Activated naive CD8-positive, alpha-beta T cell treated with anti-CD3 and anti-CD28 coated beads, Interleukin-2, amount 50 U/mL, for 16 hours (primary cell): ENCODE data around the gene RAD18.

Source experiments
- DNase-seq: peaks from one replicate; pipeline ENCODE4 v3.0.0-alpha.2; 2020; ENCODE audit warnings: low read depth, low spot score

The RAD18 gene

GRCh38 chr3:8966150-8966819 lies 3.0 kb upstream of the RAD18 start:
- no peak for DNase-seq

GRCh38 chr3:8964436-8965370 lies 1.4 kb upstream of the RAD18 start:
- no peak for DNase-seq

- DNase-seq: no peak
Observed at GRCh38 chr3:8962226-8962861, 928 bp downstream of the RAD18 start.

DNA sequence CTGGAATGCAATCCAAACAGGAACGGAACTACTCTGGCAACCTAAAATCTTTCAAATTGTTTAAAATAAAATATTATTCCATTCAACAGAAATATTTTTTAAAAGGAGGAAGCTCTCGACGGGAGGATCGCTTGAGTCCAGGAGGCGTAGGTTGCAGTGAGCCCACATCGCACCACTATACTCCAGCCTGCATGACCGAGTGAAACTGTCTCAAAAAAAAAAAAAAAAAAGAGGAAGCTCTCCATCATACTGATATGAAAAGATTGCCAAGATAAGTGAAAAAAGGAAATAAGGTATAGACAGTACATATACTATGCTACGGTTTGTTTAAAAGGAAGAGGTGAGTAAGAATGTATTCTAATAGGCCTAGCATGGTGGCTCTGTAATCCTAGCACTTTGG lies 3.6 kb downstream of the RAD18 start:
- DNase-seq: no peak

DNA sequence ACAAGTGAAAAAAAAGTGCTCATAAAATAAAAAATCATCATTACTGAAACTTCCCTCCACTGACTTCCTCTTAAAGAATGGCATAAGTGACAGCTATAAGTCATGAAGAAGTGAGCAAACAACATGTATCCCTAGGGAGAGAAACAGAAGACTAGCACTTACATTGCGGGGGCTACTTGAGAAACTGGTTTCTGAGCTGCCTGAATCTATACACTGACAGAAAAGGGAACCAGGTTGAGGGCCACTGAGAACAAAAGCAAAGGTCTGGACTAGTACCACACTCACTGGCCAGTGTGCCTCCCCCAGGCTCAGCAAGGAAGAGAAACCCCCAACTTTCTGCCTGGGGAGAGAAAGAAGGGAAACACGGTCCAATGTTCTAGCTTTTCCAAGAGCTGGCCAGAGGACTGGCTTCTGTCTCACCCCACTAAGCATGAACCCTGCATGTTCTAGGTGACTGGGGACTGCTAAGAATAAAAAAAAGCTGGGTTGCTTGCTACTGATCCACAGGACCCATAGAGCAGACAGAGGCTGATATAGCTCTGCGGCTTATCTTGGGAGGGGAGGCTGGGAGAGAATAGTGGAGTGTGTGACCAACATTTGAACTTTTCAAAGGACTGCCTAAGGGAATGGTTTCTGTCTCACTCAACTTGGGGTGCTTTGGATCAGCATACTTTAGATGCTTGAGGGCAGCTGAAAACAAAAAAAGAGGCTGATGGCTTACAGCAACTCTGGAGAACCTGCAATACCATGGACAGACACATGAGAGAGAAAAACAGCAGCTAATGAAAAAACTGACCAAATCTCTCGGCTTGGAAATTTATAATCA lies 8.1 kb downstream of the RAD18 start:
- DNase-seq: no peak

GRCh38 chr3:8953313-8953712 lies 10.0 kb downstream of the RAD18 start:
- DNase-seq: no peak

- no peak for DNase-seq
Observed at GRCh38 chr3:8952130-8952529, 11.1 kb downstream of the RAD18 start.

DNA sequence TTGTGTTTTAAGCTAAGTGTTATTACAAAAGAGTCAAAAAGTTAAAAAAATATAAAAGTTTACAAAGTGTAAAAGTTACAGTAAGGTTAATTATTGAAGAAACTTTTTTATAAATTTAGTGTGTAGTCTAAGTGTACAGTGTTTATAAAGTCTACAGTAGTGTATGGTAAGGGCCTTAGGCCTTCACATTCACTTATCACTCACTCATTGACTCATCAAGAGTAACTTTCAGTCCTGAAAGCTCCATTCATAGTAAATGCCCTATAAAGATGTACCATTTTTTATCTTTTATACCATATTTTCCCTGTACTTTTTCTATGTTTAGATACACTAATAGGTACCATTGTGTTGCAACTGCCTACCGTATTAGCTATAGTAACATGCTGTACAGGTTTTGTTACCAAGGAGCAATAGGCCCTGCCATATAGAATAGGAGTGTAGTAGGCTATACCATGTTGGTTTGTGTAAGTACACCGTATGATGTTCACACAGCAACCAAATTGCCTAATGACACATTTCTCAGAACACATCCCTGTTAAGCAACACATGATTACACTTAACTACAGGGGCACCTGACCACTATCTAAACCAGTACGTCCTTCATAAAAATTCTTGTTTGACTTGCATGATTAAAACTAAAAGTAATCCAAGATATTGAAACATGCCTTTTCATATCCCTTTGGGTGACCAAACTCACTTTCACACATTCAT lies 17.2 kb downstream of the RAD18 start:
- DNase-seq: no peak

DNA sequence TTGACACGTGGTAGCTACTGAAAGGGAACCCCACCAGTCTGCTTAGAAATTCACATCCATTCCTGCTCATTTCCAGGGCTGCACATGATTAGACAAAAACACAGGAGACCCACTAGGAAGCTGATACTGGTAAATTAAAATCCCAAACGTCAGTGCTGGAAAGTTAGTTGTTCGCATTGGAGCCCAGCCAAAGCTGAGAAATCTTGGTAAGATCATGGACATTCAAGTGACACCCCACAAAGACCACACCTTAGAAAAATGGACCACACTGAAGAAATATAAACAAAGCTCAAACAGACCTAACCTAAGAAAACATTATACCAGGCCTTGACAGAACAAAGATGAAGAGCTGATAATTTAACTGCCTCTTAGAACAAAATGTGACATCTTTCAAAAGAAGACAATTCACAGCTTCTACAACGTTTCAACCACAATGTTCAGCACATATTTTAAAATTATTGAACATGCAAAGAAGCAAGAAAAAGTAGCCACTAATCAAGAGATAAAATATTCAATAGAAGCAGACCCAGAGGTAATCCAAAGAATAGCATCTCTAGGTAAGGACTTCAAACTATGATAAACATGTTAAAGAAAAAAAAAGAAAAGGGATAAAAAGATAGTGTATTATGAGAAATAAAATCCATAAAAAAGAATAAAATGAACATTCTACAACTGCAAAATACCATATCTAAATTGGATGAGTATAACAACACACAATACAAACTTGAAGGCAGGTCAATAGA lies 20.4 kb downstream of the RAD18 start:
- no peak for DNase-seq

DNA sequence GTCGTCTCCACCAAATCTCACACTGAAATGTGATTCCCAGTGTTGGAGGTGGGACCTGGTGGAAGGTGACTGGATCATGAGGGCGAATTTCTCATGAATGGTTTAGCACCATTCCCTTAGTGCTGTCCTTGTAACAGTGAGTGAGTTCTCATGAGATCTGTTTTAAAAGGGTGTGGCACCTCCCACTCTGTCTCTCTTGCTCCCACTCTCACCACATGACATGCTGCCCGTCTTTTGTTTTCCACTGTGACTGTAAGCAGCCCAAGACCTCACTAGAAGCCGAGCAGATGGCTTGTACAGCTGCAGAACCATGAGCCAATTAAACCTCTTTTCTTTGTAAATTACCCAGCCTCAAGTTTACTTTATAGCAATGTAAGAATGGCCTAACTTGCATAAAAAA lies 21.2 kb downstream of the RAD18 start:
- DNase-seq: no peak

- DNase-seq: no peak
Observed at GRCh38 chr3:8938021-8938420, 25.3 kb downstream of the RAD18 start.

DNA sequence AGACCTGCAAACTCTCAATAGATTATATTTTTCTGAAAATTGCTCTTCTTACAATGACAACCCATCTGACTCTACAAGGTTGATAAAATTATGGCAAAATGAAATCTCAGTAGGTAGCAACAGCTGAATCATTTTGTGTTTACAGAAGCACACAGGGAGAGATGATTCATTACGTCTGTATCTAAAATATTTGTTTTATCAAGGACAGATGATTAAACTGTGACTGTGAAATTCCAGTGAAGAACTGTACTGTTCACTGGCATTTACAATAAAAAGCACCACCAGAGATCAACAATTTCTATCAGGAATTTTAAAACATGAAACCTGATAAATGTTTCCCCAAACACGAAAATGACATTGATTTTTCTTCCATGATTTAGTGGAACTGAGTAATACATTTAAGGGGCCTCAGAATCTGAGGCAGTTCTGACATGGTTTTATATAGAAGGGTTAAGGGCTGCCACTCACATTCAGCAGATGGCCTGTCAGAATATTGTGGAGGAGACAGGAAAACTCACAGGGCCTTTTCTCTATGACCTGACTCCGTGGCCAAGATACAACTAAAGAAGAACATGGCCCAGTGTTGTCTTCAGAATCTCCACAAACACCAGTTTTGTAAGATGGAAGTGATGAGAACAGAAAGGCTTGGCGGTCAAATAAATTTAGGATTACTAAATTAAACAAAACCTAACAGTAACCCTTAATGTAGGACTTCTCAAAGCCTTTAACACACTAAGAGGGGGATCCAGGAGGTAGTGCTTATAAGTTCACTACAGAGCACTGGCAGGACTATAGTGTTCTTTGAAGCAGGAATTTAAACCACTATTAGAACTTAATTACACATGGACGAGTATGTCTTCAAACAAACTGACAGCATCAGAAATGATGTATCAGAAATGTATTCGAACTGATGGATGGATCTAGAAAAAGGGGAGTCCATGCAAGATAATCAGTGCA lies 25.9 kb downstream of the RAD18 start:
- DNase-seq: no peak

DNA sequence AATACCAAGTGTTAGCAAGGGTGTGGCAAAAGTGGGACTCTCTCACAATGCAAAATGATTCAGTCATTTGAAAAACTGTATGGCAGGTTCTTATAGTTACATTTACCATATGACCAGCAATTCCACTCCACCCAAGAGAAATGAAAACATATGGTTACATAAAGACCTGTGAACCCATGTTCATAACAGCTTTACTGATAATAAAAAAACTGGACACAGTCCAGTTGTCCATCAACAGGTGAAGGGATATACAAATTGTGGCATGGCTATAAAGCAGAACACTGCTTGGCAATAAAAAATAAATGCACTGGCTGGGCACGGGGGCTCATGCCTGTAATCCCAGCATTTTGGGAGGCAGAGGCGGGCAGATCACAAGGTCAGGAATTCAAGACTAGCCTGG lies 30.8 kb downstream of the RAD18 start:
- no peak for DNase-seq

DNA sequence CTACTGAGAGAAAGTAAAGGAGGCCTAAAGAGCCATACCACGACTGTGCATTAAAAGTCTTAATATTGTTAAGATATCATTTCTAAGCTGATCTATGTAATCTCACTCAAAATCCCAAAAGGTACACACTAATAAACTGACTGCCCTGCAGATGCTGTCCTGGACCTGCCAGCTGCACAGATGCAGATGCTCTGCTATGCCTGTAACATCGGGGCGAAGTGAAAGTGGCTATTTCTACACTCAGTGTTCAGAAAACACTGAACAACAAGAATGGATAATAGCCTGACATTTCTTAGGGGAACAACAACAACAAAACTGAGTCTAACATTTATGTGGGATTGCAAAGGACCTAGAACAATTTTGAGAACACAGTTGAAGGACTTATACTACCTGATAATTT lies 31.9 kb downstream of the RAD18 start:
- no peak for DNase-seq

DNA sequence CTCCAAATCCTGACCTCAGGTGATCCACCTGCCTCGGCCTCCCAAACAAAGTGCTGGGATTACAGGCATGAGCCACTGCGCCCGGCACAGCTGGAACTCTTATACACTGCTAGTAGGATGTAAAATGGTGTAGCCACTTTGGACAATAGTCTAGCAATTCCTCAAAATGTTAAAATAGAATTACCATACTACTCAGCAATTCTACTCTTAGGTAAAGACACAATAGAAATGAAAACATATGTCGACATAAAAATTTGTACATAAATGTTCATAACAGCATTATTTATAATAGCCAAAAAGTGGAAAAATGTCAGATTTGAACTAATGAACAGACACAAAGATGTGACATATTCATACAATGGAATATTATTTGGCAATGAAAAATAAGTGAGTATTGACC lies 33.4 kb downstream of the RAD18 start:
- no peak for DNase-seq

- no peak for DNase-seq
Observed at GRCh38 chr3:8914491-8914890, 48.8 kb downstream of the RAD18 start.

DNA sequence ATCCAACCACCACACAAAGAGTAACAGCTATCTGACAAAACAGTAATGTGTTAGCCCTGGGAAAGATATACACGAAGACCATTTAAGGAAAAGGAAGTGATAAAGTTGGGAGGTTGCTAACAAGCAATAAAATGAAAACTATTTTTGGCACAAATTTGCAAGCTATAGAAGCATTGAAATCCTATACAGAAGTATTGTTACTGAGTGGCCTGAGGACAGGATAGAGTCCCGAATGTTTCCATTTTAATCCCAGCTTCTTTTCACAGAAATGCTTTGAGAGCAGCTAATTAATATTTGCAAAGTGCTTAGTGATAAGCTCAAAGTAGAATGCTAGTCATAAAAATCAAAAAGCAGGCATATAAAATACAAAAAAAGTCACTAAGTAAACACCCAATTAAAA lies 51.5 kb downstream of the RAD18 start:
- no peak for DNase-seq

GRCh38 chr3:8909160-8909559 lies 54.1 kb downstream of the RAD18 start:
- no peak for DNase-seq

GRCh38 chr3:8903191-8903590 lies 60.1 kb downstream of the RAD18 start:
- DNase-seq: no peak
